ENCODE data around the gene P3H3. TPM values are rescaled to one million over a fixed set of nuclear protein-coding genes. Genes with fewer than 3 reads are reported as not detected.

P3H3 gene
- polyA plus RNA-seq, 1 donor (not counting 4 experiments of a cell fraction or from before 2014, with no cell fraction given): 3.9 TPM

DNA sequence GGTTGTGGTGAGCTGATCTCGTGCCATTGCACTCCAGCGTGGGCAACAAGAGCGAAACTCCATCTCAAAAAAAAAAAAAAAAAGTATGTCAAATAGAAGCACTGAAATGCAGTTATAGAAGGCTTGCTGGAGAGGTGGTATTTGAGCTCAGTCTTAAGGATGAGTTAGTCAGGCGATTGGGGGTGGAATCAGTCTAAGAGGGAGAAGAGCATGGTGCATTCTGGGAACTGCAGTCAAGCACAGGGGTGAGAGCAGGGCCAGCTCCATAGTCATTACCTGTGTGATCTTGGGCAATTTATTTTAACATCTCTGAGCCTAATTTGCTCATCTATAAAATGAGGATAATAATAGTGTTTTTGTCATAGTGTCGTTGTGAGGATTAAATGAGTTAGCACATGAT lies 6.7 kb downstream of the P3H3 start:
- Histone ChIP-seq H3K79me2 (ENCODE audit: control insufficient read depth, insufficient read depth, low read length) (no peaks in the 10 kb centered on the region), H3K27ac (ENCODE audit: control insufficient read depth, insufficient read depth, low read length) (no peak overlapping the region), H3K4me2 (ENCODE audit: control insufficient read depth, extremely low read depth, insufficient read depth, low read depth, low read length) (no peak overlapping the region), H3K36me3 (ENCODE audit: control insufficient read depth in 2 of 2, extremely low read depth in 1 of 2, insufficient read depth in 2 of 2, low read length in 2 of 2) (peaks cover 0 to 4% of the 10 kb centered on the region in 2 experiments), H3K4me3 (ENCODE audit: control insufficient read depth in 2 of 3, extremely low read depth in 1 of 3, insufficient read depth in 2 of 3, low read depth in 1 of 3, low read length in 3 of 3) (no peak overlapping the region), H3K9me3 (ENCODE audit: control insufficient read depth, low read depth, low read length) (no peaks in the 10 kb centered on the region), H3K9ac (ENCODE audit: control insufficient read depth, extremely low read depth, insufficient read depth, low read length) (no peak overlapping the region), H4K20me1 (ENCODE audit: control insufficient read depth, extremely low read depth, insufficient read depth, low read length) (peaks cover 2% of the 10 kb centered on the region), H3K27me3 (ENCODE audit: control insufficient read depth, extremely low read depth, insufficient read depth, low read length) (peaks cover 14% of the 10 kb centered on the region), H2AFZ (ENCODE audit: control insufficient read depth, low read length) (no peak overlapping the region), H3K4me1 (ENCODE audit: control insufficient read depth, extremely low read depth, insufficient read depth, low read length) (no peaks in the 10 kb centered on the region), H3K9me1 (ENCODE audit: control insufficient read depth, extremely low read depth, insufficient read depth, low read length) (no peaks in the 10 kb centered on the region)
- no peak for TF ChIP-seq EZH2 (IDR thresholded peaks at IDR 0.05; ENCODE audit: low read length)
- TF ChIP-seq, protein P1, sequence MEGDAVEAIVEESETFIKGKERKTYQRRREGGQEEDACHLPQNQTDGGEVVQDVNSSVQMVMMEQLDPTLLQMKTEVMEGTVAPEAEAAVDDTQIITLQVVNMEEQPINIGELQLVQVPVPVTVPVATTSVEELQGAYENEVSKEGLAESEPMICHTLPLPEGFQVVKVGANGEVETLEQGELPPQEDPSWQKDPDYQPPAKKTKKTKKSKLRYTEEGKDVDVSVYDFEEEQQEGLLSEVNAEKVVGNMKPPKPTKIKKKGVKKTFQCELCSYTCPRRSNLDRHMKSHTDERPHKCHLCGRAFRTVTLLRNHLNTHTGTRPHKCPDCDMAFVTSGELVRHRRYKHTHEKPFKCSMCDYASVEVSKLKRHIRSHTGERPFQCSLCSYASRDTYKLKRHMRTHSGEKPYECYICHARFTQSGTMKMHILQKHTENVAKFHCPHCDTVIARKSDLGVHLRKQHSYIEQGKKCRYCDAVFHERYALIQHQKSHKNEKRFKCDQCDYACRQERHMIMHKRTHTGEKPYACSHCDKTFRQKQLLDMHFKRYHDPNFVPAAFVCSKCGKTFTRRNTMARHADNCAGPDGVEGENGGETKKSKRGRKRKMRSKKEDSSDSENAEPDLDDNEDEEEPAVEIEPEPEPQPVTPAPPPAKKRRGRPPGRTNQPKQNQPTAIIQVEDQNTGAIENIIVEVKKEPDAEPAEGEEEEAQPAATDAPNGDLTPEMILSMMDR (optimal IDR thresholded peaks at IDR 0.05 in 1 of 3, IDR thresholded peaks at IDR 0.05 in 1 of 3, conservative IDR thresholded peaks at IDR 0.05 in 1 of 3; ENCODE audit: extremely low read depth in 1 of 3, insufficient read depth in 2 of 3, low read length in 3 of 3): no peak
- no peak for FAIRE-seq
- dilution Hi-C loops (cut with MboI; ENCODE audit: extremely low pct_ligation_motif_present, low sequenced_read_pairs): no loop called here
- no peak for DNase-seq (ENCODE audit: low read depth, low spot score)

DNA sequence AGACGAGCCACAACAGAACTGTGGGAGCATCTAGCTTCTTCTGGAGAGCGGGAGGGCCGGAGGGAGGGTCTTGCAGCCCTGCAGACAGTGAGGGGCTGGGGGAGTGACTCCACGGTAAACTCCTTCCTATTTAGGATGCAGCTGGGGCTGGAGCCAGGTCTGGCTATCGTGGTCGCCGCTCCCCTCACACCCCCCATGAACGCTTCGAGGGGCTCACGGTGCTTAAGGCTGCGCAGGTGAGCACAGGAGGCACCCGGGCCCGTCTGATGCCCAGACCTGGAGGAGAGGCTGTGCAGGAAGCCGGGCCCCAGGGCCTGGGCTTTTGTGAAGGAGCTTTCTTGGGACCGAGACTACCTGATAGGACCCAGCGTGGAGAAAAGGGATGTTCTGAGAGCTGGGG lies 8.6 kb downstream of the P3H3 start:
- peaks cover 0 to 4% of the 10 kb centered on the region in 2 experiments for H3K36me3 ChIP-seq (ENCODE audit: control insufficient read depth in 2 of 2, extremely low read depth in 1 of 2, insufficient read depth in 2 of 2, low read length in 2 of 2)
- H3K9me3 ChIP-seq (ENCODE audit: control insufficient read depth, low read depth, low read length): no peaks in the 10 kb centered on the region
- no peak overlapping the region for H3K4me3 ChIP-seq (ENCODE audit: control insufficient read depth in 2 of 3, extremely low read depth in 1 of 3, insufficient read depth in 2 of 3, low read depth in 1 of 3, low read length in 3 of 3)
- no peaks in the 10 kb centered on the region for H3K79me2 ChIP-seq (ENCODE audit: control insufficient read depth, insufficient read depth, low read length)
- no peak overlapping the region for H3K9ac ChIP-seq (ENCODE audit: control insufficient read depth, extremely low read depth, insufficient read depth, low read length)
- dilution Hi-C loops (cut with MboI; ENCODE audit: extremely low pct_ligation_motif_present, low sequenced_read_pairs): no loop called here
- DNase-seq (ENCODE audit: low read depth, low spot score) (no peak), FAIRE-seq (no peak)
- H4K20me1 ChIP-seq (ENCODE audit: control insufficient read depth, extremely low read depth, insufficient read depth, low read length): peaks cover 2% of the 10 kb centered on the region
- H3K9me1 ChIP-seq (ENCODE audit: control insufficient read depth, extremely low read depth, insufficient read depth, low read length): no peaks in the 10 kb centered on the region
- H2AFZ ChIP-seq (ENCODE audit: control insufficient read depth, low read length): no peak overlapping the region
- H3K4me2 ChIP-seq (ENCODE audit: control insufficient read depth, extremely low read depth, insufficient read depth, low read depth, low read length): no peak overlapping the region
- no peaks in the 10 kb centered on the region for H3K4me1 ChIP-seq (ENCODE audit: control insufficient read depth, extremely low read depth, insufficient read depth, low read length)
- TF ChIP-seq, protein P1 (optimal IDR thresholded peaks at IDR 0.05 in 1 of 3, IDR thresholded peaks at IDR 0.05 in 1 of 3, conservative IDR thresholded peaks at IDR 0.05 in 1 of 3; ENCODE audit: extremely low read depth in 1 of 3, insufficient read depth in 2 of 3, low read length in 3 of 3): no peak
- TF ChIP-seq EZH2 (IDR thresholded peaks at IDR 0.05; ENCODE audit: low read length): no peak
- H3K27me3 ChIP-seq (ENCODE audit: control insufficient read depth, extremely low read depth, insufficient read depth, low read length): no peaks in the 10 kb centered on the region
- H3K27ac ChIP-seq (ENCODE audit: control insufficient read depth, insufficient read depth, low read length): no peak overlapping the region

All from keratinocyte (primary cell).